ENCODE data around the gene ACOT13. TPM values are rescaled to one million over a fixed set of nuclear protein-coding genes. Genes with fewer than 3 reads are reported as not detected.

Gene ACOT13
- total and polyA plus RNA-seq, 2 donors (not counting 1 experiment from before 2014, with no cell fraction given), result 3.6 to 6.6 TPM

DNA sequence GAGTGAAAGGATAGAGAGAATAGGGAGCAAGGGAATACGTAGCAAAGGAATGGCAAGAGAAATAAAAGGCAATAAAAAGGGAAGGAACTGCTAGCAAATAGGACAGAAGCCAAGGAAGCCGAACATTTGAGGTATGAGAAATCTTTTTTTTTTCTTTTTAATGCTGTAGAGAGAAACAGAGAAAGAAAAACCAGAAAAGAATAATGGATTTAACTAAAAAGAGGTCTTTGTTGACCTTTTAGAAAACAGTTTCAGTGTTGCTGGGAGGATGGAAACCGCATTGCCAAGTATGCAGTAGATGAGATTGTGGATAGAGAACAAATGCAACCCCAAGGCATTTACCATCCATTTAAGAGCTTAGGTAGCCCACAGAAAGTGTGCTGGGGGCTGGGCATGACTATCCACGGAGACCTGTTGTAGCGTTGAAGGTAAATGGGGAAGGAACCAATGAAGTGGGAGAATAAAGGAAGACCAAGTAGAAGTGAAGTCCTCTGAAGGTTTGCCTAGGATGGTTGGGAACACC, 75.4 kb downstream of the ACOT13 start:
- Mint-ChIP-seq H3K4me3 (no peak overlapping the region), H3K27me3 (no peaks in the 10 kb centered on the region), H3K4me1 (peaks cover 29% of the 10 kb centered on the region), H3K27ac (no peak overlapping the region), H3K9me3 (ENCODE audit: insufficient read depth) (no peaks in the 10 kb centered on the region)
- Histone ChIP-seq H3K4me2 (replicated peaks; ENCODE audit: low read depth, low read length, poor library complexity, severe bottlenecking) (no peak overlapping the region), H3K27me3 (replicated peaks in 1 of 4; ENCODE audit: control extremely low read depth in 1 of 4, control insufficient read depth in 3 of 4, insufficient read depth in 4 of 4, low read length in 3 of 4) (no peaks in the 10 kb centered on the region), H3K4me1 (ENCODE audit: control insufficient read depth in 2 of 2, insufficient read depth in 2 of 2, low read length in 2 of 2) (peaks cover 23 to 24% of the 10 kb centered on the region in 2 donors), H3K27ac (ENCODE audit: low read length in 2 of 2) (no peak overlapping the region), H3K36me3 (replicated peaks in 1 of 2; ENCODE audit: control extremely low read depth in 1 of 2, control insufficient read depth in 1 of 2, extremely low read depth in 1 of 2, insufficient read depth in 2 of 2, low read length in 1 of 2) (no peaks in the 10 kb centered on the region), H3K9me3 (ENCODE audit: control extremely low read depth in 1 of 3, control insufficient read depth in 2 of 3, insufficient read depth in 1 of 3, low read length in 2 of 3) (no peaks in the 10 kb centered on the region), H3K4me3 (ENCODE audit: control extremely low read depth in 1 of 5, extremely low read depth in 1 of 5, insufficient read depth in 1 of 5, low read depth in 2 of 5, low read length in 4 of 5) (no peak overlapping the region), H4K20me1 (ENCODE audit: control insufficient read depth, insufficient read depth, low read length, poor library complexity, severe bottlenecking) (no peaks in the 10 kb centered on the region), H2AFZ (ENCODE audit: insufficient read depth, low read depth, low read length, poor library complexity, severe bottlenecking) (no peak overlapping the region), H3K9ac (ENCODE audit: low read length) (no peak overlapping the region), H3K79me2 (ENCODE audit: control insufficient read depth, insufficient read depth, low read length) (no peaks in the 10 kb centered on the region)
- DNase-seq (no peak), ATAC-seq (ENCODE audit: low read depth) (no peak)
- ChIA-PET POLR2A (no interaction called here), CTCF (interaction anchor here (1.2 to 1.5 kb wide), 2 partner anchors 13 to 158 kb away, joined by 3 to 4 read pairs; no protein-coding TSS in a partner anchor)
- TF ChIP-seq, protein P1, sequence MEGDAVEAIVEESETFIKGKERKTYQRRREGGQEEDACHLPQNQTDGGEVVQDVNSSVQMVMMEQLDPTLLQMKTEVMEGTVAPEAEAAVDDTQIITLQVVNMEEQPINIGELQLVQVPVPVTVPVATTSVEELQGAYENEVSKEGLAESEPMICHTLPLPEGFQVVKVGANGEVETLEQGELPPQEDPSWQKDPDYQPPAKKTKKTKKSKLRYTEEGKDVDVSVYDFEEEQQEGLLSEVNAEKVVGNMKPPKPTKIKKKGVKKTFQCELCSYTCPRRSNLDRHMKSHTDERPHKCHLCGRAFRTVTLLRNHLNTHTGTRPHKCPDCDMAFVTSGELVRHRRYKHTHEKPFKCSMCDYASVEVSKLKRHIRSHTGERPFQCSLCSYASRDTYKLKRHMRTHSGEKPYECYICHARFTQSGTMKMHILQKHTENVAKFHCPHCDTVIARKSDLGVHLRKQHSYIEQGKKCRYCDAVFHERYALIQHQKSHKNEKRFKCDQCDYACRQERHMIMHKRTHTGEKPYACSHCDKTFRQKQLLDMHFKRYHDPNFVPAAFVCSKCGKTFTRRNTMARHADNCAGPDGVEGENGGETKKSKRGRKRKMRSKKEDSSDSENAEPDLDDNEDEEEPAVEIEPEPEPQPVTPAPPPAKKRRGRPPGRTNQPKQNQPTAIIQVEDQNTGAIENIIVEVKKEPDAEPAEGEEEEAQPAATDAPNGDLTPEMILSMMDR (IDR thresholded peaks at IDR 0.05), result no peak
- no peak for TF ChIP-seq EZH2 (IDR thresholded peaks at IDR 0.05; ENCODE audit: borderline replicate concordance, insufficient read depth, low read depth, low read length, poor library complexity, severe bottlenecking)
- WGBS (ENCODE audit: insufficient coverage), result 83% methylated on average over 2 of the region's 5 CpGs
- intact Hi-C loops (cut with micrococcal nuclease), result no loop called here

DNA sequence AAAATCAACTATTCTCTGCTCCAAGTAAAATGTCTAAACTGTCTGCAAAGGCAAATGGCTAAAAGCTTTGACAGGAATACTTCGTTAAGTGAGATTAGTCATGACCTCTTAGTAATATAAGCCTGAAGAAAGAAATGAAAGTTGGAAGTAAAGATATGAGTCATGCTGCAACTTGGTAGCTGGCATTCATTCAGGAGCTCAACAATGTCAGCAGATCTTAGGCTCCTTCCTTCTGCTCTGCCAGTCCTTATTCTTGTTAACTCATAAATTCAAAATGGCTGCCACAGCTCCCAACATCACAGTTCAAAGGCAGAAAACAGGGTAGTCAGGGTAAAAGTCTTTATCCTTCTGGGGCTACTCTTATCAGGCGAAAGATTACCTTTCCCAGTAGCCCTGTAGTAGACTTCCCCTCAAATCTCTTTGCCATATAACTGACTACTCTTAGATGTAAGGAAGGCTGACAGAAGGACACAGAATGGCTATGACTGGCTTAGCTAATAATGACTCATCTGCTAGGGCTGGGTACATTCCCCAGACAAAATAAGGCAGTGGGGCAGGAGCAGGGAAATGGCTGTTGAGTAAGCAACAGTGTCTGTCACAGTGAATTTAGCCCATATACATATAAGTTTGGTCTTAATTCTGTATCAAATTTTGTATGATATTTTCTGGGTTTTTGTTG, 76.5 kb downstream of the ACOT13 start:
- intact Hi-C loops (cut with micrococcal nuclease), result no loop called here
- CTCF ChIA-PET, result interaction anchor here (0.6 to 1.5 kb wide), 3 partner anchors 14 to 610 kb away, joined by 3 to 4 read pairs (median 3); no protein-coding TSS in a partner anchor
- H3K27ac ChIP-seq (ENCODE audit: low read length in 2 of 2), result peak overlapping the region; percentile 34 to 78
- DNase-seq, result no peak
- peak overlapping the region; percentile 78 for H2AFZ ChIP-seq (ENCODE audit: insufficient read depth, low read depth, low read length, poor library complexity, severe bottlenecking)
- H3K27ac Mint-ChIP-seq, result peak overlapping the region; percentile 87
- 20% methylated on average over 1 of the region's 2 CpGs for whole genome bisulfite sequencing (ENCODE audit: insufficient coverage)
- no peak overlapping the region for H3K4me3 ChIP-seq (ENCODE audit: control extremely low read depth in 1 of 5, extremely low read depth in 1 of 5, insufficient read depth in 1 of 5, low read depth in 2 of 5, low read length in 4 of 5)
- H3K9me3 ChIP-seq (ENCODE audit: control extremely low read depth in 1 of 3, control insufficient read depth in 2 of 3, insufficient read depth in 1 of 3, low read length in 2 of 3), result no peaks in the 10 kb centered on the region
- no peaks in the 10 kb centered on the region for H4K20me1 ChIP-seq (ENCODE audit: control insufficient read depth, insufficient read depth, low read length, poor library complexity, severe bottlenecking)
- peak; percentile 31 for ATAC-seq (ENCODE audit: low read depth)
- POLR2A ChIA-PET, result interaction anchor here (1.0 kb wide), 1 partner anchor 22 kb away, joined by 3 read pairs; no protein-coding TSS in a partner anchor
- no peaks in the 10 kb centered on the region for H3K36me3 ChIP-seq (replicated peaks in 1 of 2; ENCODE audit: control extremely low read depth in 1 of 2, control insufficient read depth in 1 of 2, extremely low read depth in 1 of 2, insufficient read depth in 2 of 2, low read length in 1 of 2)
- peaks cover 29% of the 10 kb centered on the region for H3K4me1 Mint-ChIP-seq
- peak overlapping the region; percentile 47 for H3K4me2 ChIP-seq (replicated peaks; ENCODE audit: low read depth, low read length, poor library complexity, severe bottlenecking)
- H3K79me2 ChIP-seq (ENCODE audit: control insufficient read depth, insufficient read depth, low read length), result no peaks in the 10 kb centered on the region
- no peak for TF ChIP-seq EZH2 (IDR thresholded peaks at IDR 0.05; ENCODE audit: borderline replicate concordance, insufficient read depth, low read depth, low read length, poor library complexity, severe bottlenecking)
- TF ChIP-seq, protein P1 (IDR thresholded peaks at IDR 0.05), result no peak
- H3K4me1 ChIP-seq (ENCODE audit: control insufficient read depth in 2 of 2, insufficient read depth in 2 of 2, low read length in 2 of 2), result peaks cover 23 to 24% of the 10 kb centered on the region in 2 donors
- H3K9ac ChIP-seq (ENCODE audit: low read length), result peak overlapping the region; percentile 1
- H3K9me3 Mint-ChIP-seq (ENCODE audit: insufficient read depth), result no peaks in the 10 kb centered on the region
- no peaks in the 10 kb centered on the region for H3K27me3 Mint-ChIP-seq
- no peaks in the 10 kb centered on the region for H3K27me3 ChIP-seq (replicated peaks in 1 of 4; ENCODE audit: control extremely low read depth in 1 of 4, control insufficient read depth in 3 of 4, insufficient read depth in 4 of 4, low read length in 3 of 4)
- H3K4me3 Mint-ChIP-seq, result peak overlapping the region; percentile 38
